ENCODE data around the gene CEP164. TPM values are rescaled to one million over a fixed set of nuclear protein-coding genes. Genes with fewer than 3 reads are reported as not detected.

CEP164 gene
- total and polyA plus RNA-seq, 10 of the 15 experiments (the other 5 are each of a cell fraction or from before 2014, with no cell fraction given), result 4.2 to 31.2 (median 20.2) TPM

DNA sequence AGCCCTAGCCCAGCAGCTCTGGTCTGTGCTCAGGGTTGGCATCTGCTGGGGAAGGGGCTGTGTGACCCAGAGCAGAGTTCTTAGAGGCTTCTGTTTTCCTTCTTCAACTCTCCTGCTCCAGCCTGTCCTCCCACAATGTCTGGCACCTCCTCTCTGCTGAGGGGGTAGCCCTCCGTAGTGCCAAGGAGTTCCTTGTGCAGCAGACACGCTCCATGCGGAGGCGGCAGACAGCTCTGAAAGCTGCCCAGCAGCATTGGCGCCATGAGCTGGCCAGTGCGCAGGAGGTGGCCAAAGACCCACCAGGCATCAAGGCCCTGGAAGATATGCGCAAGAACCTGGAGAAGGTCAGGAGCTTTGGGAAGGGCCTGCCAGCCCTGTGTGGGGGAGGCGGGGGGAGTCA is 69.3 kb downstream of the CEP164 start:
- ATAC-seq, result no peak
- ChIA-PET POLR2A (no interaction called here), SMC1A (ENCODE audit: uncharacterized antibody, unreplicated experiment) (no interaction called here), CTCF (no interaction called here), RAD21 (ENCODE audit: unreplicated experiment) (no interaction called here)
- no peaks in the 10 kb centered on the region for H4K20me1 ChIP-seq (ENCODE audit: control insufficient read depth, insufficient read depth)
- H3K27me3 ChIP-seq (replicated peaks in 1 of 2; ENCODE audit: control insufficient read depth in 2 of 2, insufficient read depth in 2 of 2, low read length in 1 of 2), result no peaks in the 10 kb centered on the region
- intact Hi-C loops (cut with micrococcal nuclease; ENCODE audit: unreplicated experiment) (no loop called here), in situ Hi-C loops (cut with MboI) (no loop called here)
- H3K79me2 ChIP-seq (ENCODE audit: control insufficient read depth, insufficient read depth, low read length), result no peaks in the 10 kb centered on the region
- H2AFZ ChIP-seq (ENCODE audit: control insufficient read depth, low read depth, low read length), result no peak overlapping the region
- H3K4me1 ChIP-seq (ENCODE audit: control insufficient read depth, insufficient read depth, low read length), result no peaks in the 10 kb centered on the region
- no TSS peak for BruUV-seq (replicated peaks)
- no peaks in the 10 kb centered on the region; the same call in 1 of the 3 replicates for H3K9me3 ChIP-seq (replicated peaks; ENCODE audit: control insufficient read depth, insufficient read depth, low read length)
- FAIRE-seq, result no peak
- TF ChIP-seq RB1 (IDR thresholded peaks at IDR 0.05; ENCODE audit: borderline replicate concordance), result no peak
- no peak for TF ChIP-seq SUPT20H (IDR thresholded peaks at IDR 0.05; ENCODE audit: borderline replicate concordance, control insufficient read depth, low read depth, low read length)
- TF ChIP-seq RBBP5 (conservative IDR thresholded peaks at IDR 0.05), result no peak
- TF ChIP-seq EGR1 (IDR thresholded peaks at IDR 0.05; ENCODE audit: borderline replicate concordance in 1 of 2, low read depth in 2 of 2, low read length in 2 of 2), result no peak
- no peak for TF ChIP-seq ZNF592 (IDR thresholded peaks at IDR 0.05)
- TF ChIP-seq RUNX3 (IDR thresholded peaks at IDR 0.05; ENCODE audit: low read length), result no peak
- no peak for TF ChIP-seq ZBTB40 (IDR thresholded peaks at IDR 0.05; ENCODE audit: borderline replicate concordance)
- TF ChIP-seq, protein P1, sequence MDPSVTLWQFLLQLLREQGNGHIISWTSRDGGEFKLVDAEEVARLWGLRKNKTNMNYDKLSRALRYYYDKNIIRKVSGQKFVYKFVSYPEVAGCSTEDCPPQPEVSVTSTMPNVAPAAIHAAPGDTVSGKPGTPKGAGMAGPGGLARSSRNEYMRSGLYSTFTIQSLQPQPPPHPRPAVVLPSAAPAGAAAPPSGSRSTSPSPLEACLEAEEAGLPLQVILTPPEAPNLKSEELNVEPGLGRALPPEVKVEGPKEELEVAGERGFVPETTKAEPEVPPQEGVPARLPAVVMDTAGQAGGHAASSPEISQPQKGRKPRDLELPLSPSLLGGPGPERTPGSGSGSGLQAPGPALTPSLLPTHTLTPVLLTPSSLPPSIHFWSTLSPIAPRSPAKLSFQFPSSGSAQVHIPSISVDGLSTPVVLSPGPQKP (IDR thresholded peaks at IDR 0.05; ENCODE audit: low read depth, low read length), result no peak
- TF ChIP-seq CHD1 (IDR thresholded peaks at IDR 0.05; ENCODE audit: low read depth, low read length), result no peak
- TF ChIP-seq SREBF2 (IDR thresholded peaks at IDR 0.05; ENCODE audit: low read length), result no peak
- no peak for TF ChIP-seq CREB1 (IDR thresholded peaks at IDR 0.05; ENCODE audit: low read depth)
- H3K36me3 ChIP-seq (ENCODE audit: control insufficient read depth in 2 of 2, insufficient read depth in 2 of 2, low read length in 1 of 2), result peaks cover 10 to 24% of the 10 kb centered on the region in 2 experiments; a peak in 3 of 4 replicates
- H3K27ac ChIP-seq (ENCODE audit: control insufficient read depth, insufficient read depth), result no peak overlapping the region
- over 99% methylated on average over 8 of the region's 8 CpGs for WGBS (ENCODE audit: insufficient coverage, insufficient replicate concordance, low lambda C conversion rate, missing lambda C conversion rate)
- no peak overlapping the region for H3K9ac ChIP-seq (ENCODE audit: control insufficient read depth, insufficient read depth, low read length)
- H3K4me2 ChIP-seq (ENCODE audit: control insufficient read depth, insufficient read depth), result no peak overlapping the region
- no peak overlapping the region for H3K4me3 ChIP-seq
- DNase-seq (ENCODE audit: low read depth, low spot score), result no peak

Data from GM12878 (cell line).